ENCODE data around the gene SLC25A29.
"Not testable (repeated sequence)": the region's sequence is repeated elsewhere in the genome, so short reads cannot be mapped to it uniquely, and the experiment has no call there.

SLC25A29 gene

DNA sequence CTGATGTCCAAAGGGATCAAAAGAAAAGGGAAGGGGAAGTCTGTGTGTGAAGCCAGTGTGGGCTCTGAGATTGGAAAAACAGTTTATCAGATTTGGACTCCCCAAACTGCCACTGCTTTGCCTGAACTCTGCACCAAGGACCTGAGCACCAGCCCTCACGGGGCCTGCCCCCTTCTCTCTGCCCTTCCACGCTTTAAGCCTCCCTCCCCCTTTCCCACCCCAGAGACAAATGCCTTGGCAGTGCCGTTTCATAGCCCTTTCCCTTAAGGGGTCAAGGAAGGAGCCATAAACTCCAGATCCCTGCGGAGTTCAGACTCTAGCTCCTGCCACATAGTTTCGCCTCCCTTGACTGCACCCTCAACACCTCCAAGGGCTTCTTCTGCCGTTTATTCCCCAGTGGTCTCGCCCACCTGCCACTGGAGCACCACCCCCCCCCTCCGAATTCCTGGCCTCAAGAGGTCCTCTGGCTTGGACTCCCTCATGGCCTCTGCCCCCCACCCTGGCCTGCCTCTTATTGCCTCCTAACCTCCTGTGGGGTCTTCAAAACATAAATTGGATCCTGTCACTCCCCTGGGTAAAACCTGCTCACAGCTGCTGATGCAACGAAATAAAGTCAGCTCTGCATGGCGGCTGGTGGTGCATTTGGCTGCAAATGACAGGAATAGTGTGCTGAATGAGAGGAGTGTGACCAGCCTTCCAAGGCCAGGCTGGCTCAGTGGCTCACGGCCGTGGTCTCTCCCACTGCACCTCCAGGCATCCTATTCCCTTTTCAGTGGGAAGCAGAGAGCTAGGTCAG is 18.8 kb downstream of the SLC25A29 start:
- no peak for DNase-seq (ENCODE audit: low spot score)
- no peak for TF ChIP-seq CTCF (IDR thresholded peaks at IDR 0.05; ENCODE audit: extremely low read depth, insufficient read depth, missing control alignments)
- in situ Hi-C loops (cut with MboI; ENCODE audit: low pct_unique_long_range_greater_than_20kb, low sequenced_read_pairs, unreplicated experiment): no loop called here

GRCh38 chr14:100286484-100287191 is 19.6 kb downstream of the SLC25A29 start:
- in situ Hi-C loops (cut with MboI; ENCODE audit: low pct_unique_long_range_greater_than_20kb, low sequenced_read_pairs, unreplicated experiment): no loop called here
- peak; percentile 15 for DNase-seq (ENCODE audit: low spot score)
- no peak for TF ChIP-seq CTCF (IDR thresholded peaks at IDR 0.05; ENCODE audit: extremely low read depth, insufficient read depth, missing control alignments)

DNA sequence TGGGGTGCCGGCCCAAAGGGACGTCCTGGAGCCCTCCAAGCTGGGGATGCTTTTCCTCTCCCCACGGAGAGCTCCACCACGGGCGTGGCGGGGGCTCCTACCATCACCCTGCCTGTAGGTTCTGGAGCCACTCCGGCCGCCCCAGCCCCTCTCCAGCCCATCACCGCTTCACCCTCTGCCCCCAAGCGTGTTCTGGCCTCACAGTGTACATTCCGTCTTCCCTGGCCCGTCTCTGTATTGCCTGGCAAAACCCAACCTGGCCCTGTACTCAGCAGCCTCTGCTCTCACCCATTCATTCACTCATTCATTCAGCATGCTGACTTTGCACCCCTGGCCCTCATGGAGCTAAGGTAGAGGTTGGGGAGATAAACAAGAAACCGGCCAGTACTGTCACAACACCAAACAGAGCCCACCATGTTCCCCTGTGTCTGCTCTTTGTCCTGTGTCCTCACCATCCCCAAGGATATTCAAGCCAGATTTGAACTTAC is 20.3 kb downstream of the SLC25A29 start:
- in situ Hi-C loops (cut with MboI; ENCODE audit: low pct_unique_long_range_greater_than_20kb, low sequenced_read_pairs, unreplicated experiment): no loop called here
- DNase-seq (ENCODE audit: low spot score): no peak
- no peak for TF ChIP-seq CTCF (IDR thresholded peaks at IDR 0.05; ENCODE audit: extremely low read depth, insufficient read depth, missing control alignments)

DNA sequence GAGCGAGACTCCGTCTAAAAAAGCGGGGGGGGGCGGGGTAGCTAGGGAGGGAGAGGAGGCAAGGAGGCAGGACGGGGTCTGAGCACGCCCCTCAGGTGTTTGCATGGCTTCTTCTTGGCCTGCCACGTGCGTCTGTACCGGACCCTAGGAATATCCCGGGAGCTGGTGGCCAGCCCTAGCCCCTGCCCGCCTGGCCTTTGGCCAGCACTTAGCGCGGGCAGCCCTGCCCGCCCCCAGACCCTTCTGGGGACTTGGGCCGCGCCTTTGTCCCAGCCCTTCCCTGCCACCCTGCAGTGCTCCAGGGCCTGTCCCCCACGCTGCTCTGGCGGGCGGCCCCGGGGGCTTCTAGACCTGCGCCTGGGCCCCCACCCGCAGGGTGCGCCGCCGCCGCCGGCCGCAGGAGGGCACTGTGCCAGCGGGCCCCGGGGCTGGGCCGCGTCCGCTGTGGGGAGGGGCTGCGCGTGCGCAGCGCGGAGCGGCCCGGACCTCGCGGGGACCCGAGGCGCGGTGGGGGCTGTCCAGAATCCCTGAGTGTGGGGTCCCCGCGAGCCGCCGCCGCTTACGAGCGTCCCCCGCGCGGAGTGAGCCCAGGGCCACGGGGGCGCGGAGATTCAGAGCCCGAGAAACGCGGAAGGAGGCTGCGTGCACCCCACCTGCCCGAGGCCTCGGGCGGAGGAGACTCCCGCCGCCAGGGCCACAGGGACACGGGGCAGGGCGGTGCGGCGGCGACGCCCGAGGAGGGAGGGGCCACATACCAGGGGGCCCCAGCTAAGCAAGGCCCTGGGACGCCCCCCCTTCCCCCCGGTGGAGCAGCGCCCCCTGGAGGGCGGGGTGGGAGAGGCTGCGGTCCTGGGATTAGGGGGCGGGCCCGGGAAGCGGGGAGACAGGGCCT is 21.0 kb downstream of the SLC25A29 start:
- TF ChIP-seq CTCF (IDR thresholded peaks at IDR 0.05; ENCODE audit: extremely low read depth, insufficient read depth, missing control alignments): peak; percentile 93
- DNase-seq (ENCODE audit: low spot score): peak; percentile 97
- in situ Hi-C loops (cut with MboI; ENCODE audit: low pct_unique_long_range_greater_than_20kb, low sequenced_read_pairs, unreplicated experiment): no loop called here

- in situ Hi-C loops (cut with MboI; ENCODE audit: low pct_unique_long_range_greater_than_20kb, low sequenced_read_pairs, unreplicated experiment): no loop called here
- DNase-seq (ENCODE audit: low spot score): no peak
- TF ChIP-seq CTCF (IDR thresholded peaks at IDR 0.05; ENCODE audit: extremely low read depth, insufficient read depth, missing control alignments): no peak
Observed at GRCh38 chr14:100283984-100284881, 22.0 kb downstream of the SLC25A29 start.

DNA sequence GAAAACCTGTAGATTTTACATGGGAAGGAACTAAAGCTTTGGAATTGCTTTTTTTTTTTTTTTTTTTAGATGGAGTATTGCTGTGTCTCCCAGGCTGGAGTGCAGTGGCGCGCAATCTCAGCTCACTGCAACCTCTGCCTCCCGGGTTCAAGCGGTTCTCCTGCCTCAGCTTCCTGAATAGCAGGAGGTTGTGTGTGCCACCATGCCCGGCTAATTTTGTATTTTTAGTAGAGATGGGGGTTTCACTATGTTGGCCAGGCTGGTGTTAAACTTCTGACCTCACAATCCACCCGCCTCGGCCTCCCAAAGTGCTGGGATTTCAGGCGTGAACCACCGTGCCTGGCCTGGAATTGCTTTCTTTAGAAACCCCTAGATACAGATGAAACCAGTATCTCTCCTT is 22.8 kb downstream of the SLC25A29 start:
- in situ Hi-C loops (cut with MboI; ENCODE audit: low pct_unique_long_range_greater_than_20kb, low sequenced_read_pairs, unreplicated experiment); DNase-seq (ENCODE audit: low spot score): not testable (repeated sequence)

All from GM13977 (cell line).